Kidney epithelial cell (primary cell): ENCODE results near the gene ANKRD55. TPM values are rescaled to one million over a fixed set of nuclear protein-coding genes. Genes with fewer than 3 reads are reported as not detected.

Source experiments
- DNase-seq: peaks from one replicate; pipeline ENCODE4 v3.0.0-alpha.2; 2010; ENCODE audit warnings: low read depth
- H3K27me3 ChIP-seq: 2 replicates; pipeline ENCODE4 v1.6.0; 2011; ENCODE audit warnings: low read length; ENCODE audit not compliant: control insufficient read depth, insufficient read depth
- H3K36me3 ChIP-seq: 2 replicates; pipeline ENCODE4 v1.5.1; 2011; ENCODE audit warnings: low read length; ENCODE audit not compliant: control insufficient read depth, insufficient read depth
- H3K4me3 ChIP-seq: 2 replicates; pipeline ENCODE4 v1.5.1; 2011; ENCODE audit warnings: low read depth, mild to moderate bottlenecking, control low read depth, low read length
- CTCF ChIP-seq: IDR thresholded peaks from 2 replicates; pipeline ENCODE4 v1.5.1; 2011; ENCODE audit warnings: mild to moderate bottlenecking, moderate library complexity, low read length, control low read depth, inconsistent platforms; ENCODE audit not compliant: insufficient read depth, poor library complexity, severe bottlenecking
- total RNA-seq: library from RNA; depleted of rRNA; stranded (reverse); fragments of >200 nt; gene quantifications from 2 replicates; pipeline ENCODE4 v1.2.3, GENCODE V29; 2015

ANKRD55 gene
- total RNA-seq, 1 donor from 2014 or later: not detected

- TF ChIP-seq CTCF: no peak
- DNase-seq: no peak
- Histone ChIP-seq H3K27me3 (no peaks in the 10 kb centered on the region), H3K4me3 (no peak overlapping the region), H3K36me3 (no peaks in the 10 kb centered on the region)
These were observed 163.4 kb downstream of the ANKRD55 start for GRCh38 chr5:56069652-56070226.

GRCh38 chr5:56066931-56067450 is 166.1 kb downstream of the ANKRD55 start:
- Histone ChIP-seq H3K36me3 (no peaks in the 10 kb centered on the region), H3K27me3 (no peaks in the 10 kb centered on the region)

DNA sequence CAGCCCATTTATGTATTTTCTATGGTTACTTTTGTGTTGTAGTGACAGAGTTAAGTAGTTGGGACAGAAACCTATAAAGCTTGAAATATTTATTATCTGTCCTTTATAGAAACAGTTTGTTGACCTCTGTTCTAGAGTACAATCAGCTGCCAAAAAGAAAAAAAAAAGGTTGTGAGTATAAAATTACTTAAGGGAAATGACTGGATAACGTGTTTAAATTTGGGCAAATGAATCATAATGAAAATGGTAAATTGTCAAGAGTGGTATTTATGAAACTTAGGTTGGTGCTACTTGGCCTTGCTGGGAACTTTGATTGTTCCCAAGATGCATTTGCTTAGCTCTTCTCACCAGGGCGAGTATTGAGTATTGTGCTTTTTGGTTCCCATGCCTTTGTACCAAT is 168.1 kb downstream of the ANKRD55 start:
- Histone ChIP-seq H3K36me3 (no peaks in the 10 kb centered on the region), H3K27me3 (no peaks in the 10 kb centered on the region), H3K4me3 (no peak overlapping the region)
- DNase-seq: no peak
- TF ChIP-seq CTCF: no peak

More at GRCh38 chr5:56066931-56067450, 166.1 kb downstream of the ANKRD55 start:
- H3K4me3 ChIP-seq: no peak overlapping the region
- no peak for TF ChIP-seq CTCF
- no peak for DNase-seq

- Histone ChIP-seq H3K4me3 (no peak overlapping the region), H3K27me3 (no peaks in the 10 kb centered on the region), H3K36me3 (no peaks in the 10 kb centered on the region)
- DNase-seq: no peak
- no peak for TF ChIP-seq CTCF
These were observed 172.6 kb downstream of the ANKRD55 start for GRCh38 chr5:56060276-56061110.

- no peaks in the 10 kb centered on the region for H3K27me3 ChIP-seq
- TF ChIP-seq CTCF: no peak
- no peaks in the 10 kb centered on the region for H3K36me3 ChIP-seq
These were observed 173.3 kb downstream of the ANKRD55 start for GRCh38 chr5:56059854-56060253.

More at GRCh38 chr5:56059854-56060253, 173.3 kb downstream of the ANKRD55 start:
- no peak overlapping the region for H3K4me3 ChIP-seq
- no peak for DNase-seq
